NCI-H1436 treated with DMSO at 0.1 percent for 48 hours (cell line): Measurements from ENCODE around the gene ATP9B.
A peak's percentile ranks its signal among the peaks of the same experiment; 100 is the strongest.

ENCODE experiments used
- DNase-seq: peaks from one replicate; lab custom pipeline; 2025; lab: John Stamatoyannopoulos, UW

The ATP9B gene

GRCh38 chr18:79382681-79383387 is 313.6 kb downstream of the ATP9B start:
- no peak for DNase-seq

GRCh38 chr18:79383388-79384056 is 314.3 kb downstream of the ATP9B start:
- no peak for DNase-seq

- no peak for DNase-seq
These were observed 315.1 kb downstream of the ATP9B start for GRCh38 chr18:79384151-79384807.

- no peak for DNase-seq
These were observed 315.6 kb downstream of the ATP9B start for GRCh38 chr18:79384834-79385233.

GRCh38 chr18:79385326-79385707 is 316.1 kb downstream of the ATP9B start:
- DNase-seq: no peak

GRCh38 chr18:79385708-79386341 is 316.6 kb downstream of the ATP9B start:
- DNase-seq: no peak

- no peak for DNase-seq
These were observed 317.4 kb downstream of the ATP9B start for GRCh38 chr18:79386547-79386946.

- DNase-seq: no peak
These were observed 318.0 kb downstream of the ATP9B start for GRCh38 chr18:79387214-79387613.

GRCh38 chr18:79387615-79388014 is 318.4 kb downstream of the ATP9B start:
- no peak for DNase-seq

- no peak for DNase-seq
These were observed 318.8 kb downstream of the ATP9B start for GRCh38 chr18:79388043-79388442.

GRCh38 chr18:79389689-79390088 is 320.5 kb downstream of the ATP9B start:
- no peak for DNase-seq

- no peak for DNase-seq
These were observed 323.0 kb downstream of the ATP9B start for GRCh38 chr18:79392226-79392625.

GRCh38 chr18:79393181-79393634 is 324.0 kb downstream of the ATP9B start:
- DNase-seq: no peak

- no peak for DNase-seq
These were observed 324.7 kb downstream of the ATP9B start for GRCh38 chr18:79393635-79394533.

GRCh38 chr18:79394534-79395307 is 325.5 kb downstream of the ATP9B start:
- no peak for DNase-seq

GRCh38 chr18:79395308-79395640 is 326.1 kb downstream of the ATP9B start:
- no peak for DNase-seq

GRCh38 chr18:79395761-79396404 is 326.7 kb downstream of the ATP9B start, which contains the start of gene NFATC1:
TSS of gene NFATC1 (plus strand) at chr18:79395930. CDS start at chr18:79396225, 295 bp downstream.
- peak; percentile 27 for DNase-seq

- no peak for DNase-seq
These were observed 327.4 kb downstream of the ATP9B start for GRCh38 chr18:79396431-79397246.

- no peak for DNase-seq
These were observed 328.1 kb downstream of the ATP9B start for GRCh38 chr18:79397247-79397829.
